Tibial artery (tissue), 4 donors: ENCODE data around the gene SF3A2.

Experiments used
- DNase-seq, 2 donors: peaks; one replicate each; pipeline ENCODE4 v3.0.0-alpha.2; 2019
- H3K27ac ChIP-seq, 2 donors: fragments of 200-600 bp; sonication (generic) in 1 of 2; 1 replicate in 1 of 2; 2 replicates in 1 of 2; pipeline ENCODE4 v1.5.1; 2018 to 2019; ENCODE audit warnings: mild to moderate bottlenecking in 1 of 2
- H3K27me3 ChIP-seq, 2 donors: fragments of 200-600 bp; sonication (generic) in 1 of 2; one replicate each; pipeline versions ENCODE4 v1.5.1 to v1.6.0; 2016 to 2019
- H3K36me3 ChIP-seq, 3 donors: fragments of 200-600 bp; sonication (generic) in 2 of 3; one replicate each; pipeline ENCODE4 v1.5.1; 2016 to 2019; ENCODE audit warnings: mild to moderate bottlenecking in 2 of 3
- H3K4me1 ChIP-seq, 4 donors: fragments of 200-600 bp; sonication (generic) in 2 of 4; 1 replicate in 3 of 4; 2 replicates in 1 of 4; pipeline ENCODE4 v1.5.1; 2016 to 2019
- H3K4me3 ChIP-seq, 2 donors: fragments of 200-600 bp; sonication (generic) in 1 of 2; 1 replicate in 1 of 2; 2 replicates in 1 of 2; pipeline ENCODE4 v1.5.1; 2018 to 2019; ENCODE audit warnings: mild to moderate bottlenecking in 2 of 2
- H3K9me3 ChIP-seq, 3 donors: fragments of 200-600 bp; sonication (generic) in 1 of 3; one replicate each; pipeline ENCODE4 v1.5.1; 2016 to 2019
- CTCF ChIP-seq, 2 experiments: fragments of 200-600 bp in 1 of 2; fragments of 450-650 bp in 1 of 2; IDR thresholded peaks; one replicate each; pipeline ENCODE4 v1.5.1; 2017 to 2019; ENCODE audit warnings: antibody characterized with exemption in 2 of 2, mild to moderate bottlenecking in 1 of 2, moderate library complexity in 1 of 2
- intact Hi-C: fragments of 100-400 bp; cut with DNase I; formaldehyde crosslinking; loops from one replicate; pipeline ENCODE4 v1.15.0; 2023; ENCODE audit warnings: low total_unique reads

Gene SF3A2

GRCh38 chr19:2237051-2237868 is 636 bp downstream of the SF3A2 start:
- Histone ChIP-seq H3K4me3 (peak overlapping the region; percentile 70 to 73), H3K27ac (peak overlapping the region; percentile 88 to 98), H3K36me3 (peaks cover 0 to 24% (median 17%) of the 10 kb centered on the region in 3 donors), H3K27me3 (no peaks in the 10 kb centered on the region), H3K9me3 (no peaks in the 10 kb centered on the region), H3K4me1 (peaks cover 0 to 79% (median 62%) of the 10 kb centered on the region in 4 donors)
- intact Hi-C loops: loop anchor here (5.0 kb wide), 3 partner anchors 35 to 155 kb away; no protein-coding TSS in a partner anchor
- no peak for DNase-seq
- TF ChIP-seq CTCF (IDR thresholded peaks at IDR 0.05): no peak

- peaks cover 0 to 20% (median 11%) of the 10 kb centered on the region in 3 donors for H3K36me3 ChIP-seq
- no peak for DNase-seq
- intact Hi-C loops: loop anchor here (5.0 kb wide), 3 partner anchors 34 to 154 kb away; no protein-coding TSS in a partner anchor
- no peaks in the 10 kb centered on the region for H3K27me3 ChIP-seq
- peaks cover 0 to 83% (median 64%) of the 10 kb centered on the region in 4 donors for H3K4me1 ChIP-seq
- TF ChIP-seq CTCF (IDR thresholded peaks at IDR 0.05): no peak
- peak overlapping the region in 1 of 2 donors; percentile 98 for H3K27ac ChIP-seq
- H3K4me3 ChIP-seq: peak overlapping the region; percentile 70 to 73
- H3K9me3 ChIP-seq: no peaks in the 10 kb centered on the region
Measured at GRCh38 chr19:2237869-2238153, 1.2 kb downstream of the SF3A2 start.

GRCh38 chr19:2239173-2239572 is 2.5 kb downstream of the SF3A2 start:
- Histone ChIP-seq H3K4me3 (no peak overlapping the region), H3K4me1 (peaks cover 0 to 80% (median 64%) of the 10 kb centered on the region in 4 donors), H3K27me3 (no peaks in the 10 kb centered on the region), H3K9me3 (no peaks in the 10 kb centered on the region), H3K36me3 (peaks cover 9 to 20% (median 11%) of the 10 kb centered on the region in 3 donors), H3K27ac (peak overlapping the region in 1 of 2 donors; percentile 68)
- no peak for TF ChIP-seq CTCF (IDR thresholded peaks at IDR 0.05)
- intact Hi-C loops: loop anchor here (5.0 kb wide), 3 partner anchors 33 to 153 kb away; no protein-coding TSS in a partner anchor
- DNase-seq: no peak

GRCh38 chr19:2239771-2240770 is 3.4 kb downstream of the SF3A2 start:
- Histone ChIP-seq H3K4me3 (peak overlapping the region; percentile 37 to 48), H3K27me3 (peaks cover 0 to 3% of the 10 kb centered on the region in 2 donors), H3K27ac (peak overlapping the region; percentile 48 to 68), H3K36me3 (peaks cover 18 to 24% (median 20%) of the 10 kb centered on the region in 3 donors), H3K9me3 (no peaks in the 10 kb centered on the region), H3K4me1 (peaks cover 0 to 71% (median 55%) of the 10 kb centered on the region in 4 donors)
- no peak for TF ChIP-seq CTCF (IDR thresholded peaks at IDR 0.05)
- intact Hi-C loops: loop anchor here (5.0 kb wide), 3 partner anchors 32 to 152 kb away; no protein-coding TSS in a partner anchor
- no peak for DNase-seq
